GM12874 (cell line): ENCODE measurements around the gene DARS2.

Source experiments
- TF ChIP-seq, protein P1 (sequence below): IDR thresholded peaks from 2 replicates; pipeline ENCODE4 v1.5.1; 2011; ENCODE audit warnings: low read depth, mild to moderate bottlenecking, control low read depth, low read length, moderate library complexity; ENCODE audit not compliant: insufficient read depth

Gene DARS2

DNA sequence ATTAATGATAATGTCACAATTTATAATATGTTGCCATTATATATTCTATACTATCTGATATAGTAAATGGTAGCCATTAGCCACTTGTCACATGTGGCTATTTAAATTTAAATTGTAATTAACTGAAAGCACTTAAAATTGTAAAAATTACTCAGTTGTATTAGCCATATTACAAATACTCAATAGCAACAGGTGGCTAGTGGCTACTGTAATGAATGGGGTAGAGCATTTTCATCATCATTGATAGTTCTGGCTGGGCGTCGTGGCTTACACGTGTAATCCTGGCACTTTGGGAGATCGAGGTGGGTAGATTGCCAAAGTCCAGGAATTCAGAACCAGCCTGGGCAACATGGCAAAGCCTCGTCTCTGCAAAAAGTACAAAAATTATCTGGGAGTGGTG lies 60.2 kb downstream of the DARS2 start:
- TF ChIP-seq, protein P1, sequence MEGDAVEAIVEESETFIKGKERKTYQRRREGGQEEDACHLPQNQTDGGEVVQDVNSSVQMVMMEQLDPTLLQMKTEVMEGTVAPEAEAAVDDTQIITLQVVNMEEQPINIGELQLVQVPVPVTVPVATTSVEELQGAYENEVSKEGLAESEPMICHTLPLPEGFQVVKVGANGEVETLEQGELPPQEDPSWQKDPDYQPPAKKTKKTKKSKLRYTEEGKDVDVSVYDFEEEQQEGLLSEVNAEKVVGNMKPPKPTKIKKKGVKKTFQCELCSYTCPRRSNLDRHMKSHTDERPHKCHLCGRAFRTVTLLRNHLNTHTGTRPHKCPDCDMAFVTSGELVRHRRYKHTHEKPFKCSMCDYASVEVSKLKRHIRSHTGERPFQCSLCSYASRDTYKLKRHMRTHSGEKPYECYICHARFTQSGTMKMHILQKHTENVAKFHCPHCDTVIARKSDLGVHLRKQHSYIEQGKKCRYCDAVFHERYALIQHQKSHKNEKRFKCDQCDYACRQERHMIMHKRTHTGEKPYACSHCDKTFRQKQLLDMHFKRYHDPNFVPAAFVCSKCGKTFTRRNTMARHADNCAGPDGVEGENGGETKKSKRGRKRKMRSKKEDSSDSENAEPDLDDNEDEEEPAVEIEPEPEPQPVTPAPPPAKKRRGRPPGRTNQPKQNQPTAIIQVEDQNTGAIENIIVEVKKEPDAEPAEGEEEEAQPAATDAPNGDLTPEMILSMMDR, result no peak

DNA sequence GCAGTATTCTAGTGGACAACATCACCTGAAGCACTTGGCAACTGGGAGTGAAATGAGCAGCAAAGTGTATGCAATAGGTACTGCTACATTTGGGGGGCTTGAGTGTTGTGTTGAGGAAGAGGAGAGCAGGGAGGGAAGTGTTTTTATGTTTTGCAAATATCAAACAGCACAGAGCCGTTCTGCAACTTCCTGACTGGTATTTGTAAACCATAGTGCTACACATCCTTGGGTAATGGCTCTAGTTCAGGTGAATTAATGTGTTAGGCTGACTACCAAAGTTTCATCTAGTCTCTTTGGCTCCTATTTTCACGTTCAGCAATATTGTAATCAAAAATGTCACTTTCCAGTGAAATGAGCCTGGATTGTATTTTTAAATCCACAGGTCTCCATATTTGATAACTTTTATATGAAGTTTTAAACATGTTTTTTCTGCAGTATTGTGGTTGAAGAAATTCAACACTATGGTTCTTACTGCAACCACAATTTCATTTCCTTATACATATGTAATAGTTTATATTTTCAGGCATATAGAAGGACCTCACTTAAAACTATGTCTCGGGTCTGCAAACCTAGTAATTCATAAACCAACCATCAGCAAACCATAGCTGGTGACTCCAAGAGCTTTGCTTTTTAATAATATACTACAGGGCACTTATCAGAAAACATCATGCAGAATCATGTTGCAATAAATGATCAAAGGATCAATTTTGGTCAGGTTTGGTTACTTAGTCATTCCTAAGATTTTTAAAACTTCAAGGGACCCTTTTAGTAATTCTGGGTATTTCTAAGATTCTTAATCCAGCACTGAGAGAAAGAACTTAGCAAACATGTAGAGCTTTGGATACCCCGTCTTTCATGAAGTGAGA lies 62.5 kb downstream of the DARS2 start:
- TF ChIP-seq, protein P1, result no peak

DNA sequence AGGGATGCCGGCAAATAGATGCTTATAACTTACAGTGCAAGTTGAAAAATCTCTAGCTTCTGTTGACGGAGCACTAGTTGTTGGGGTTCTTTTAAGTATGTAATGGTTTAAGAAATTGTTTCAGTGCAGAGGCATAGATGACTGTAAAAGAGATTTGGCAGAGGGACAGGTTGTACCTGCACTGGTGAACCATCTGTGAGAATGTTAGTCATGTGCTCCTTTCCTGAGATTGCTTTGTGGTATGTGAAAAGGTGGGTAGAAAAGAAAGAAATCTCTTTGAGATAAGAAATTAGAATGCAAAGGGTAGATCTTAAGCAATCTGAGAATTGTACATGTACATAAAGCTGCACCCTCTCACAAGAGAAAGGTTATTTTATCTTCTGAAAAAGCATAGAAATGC lies 63.2 kb downstream of the DARS2 start:
- TF ChIP-seq, protein P1, result no peak

- TF ChIP-seq, protein P1, result no peak
Observed at GRCh38 chr1:173888749-173889148, 64.3 kb downstream of the DARS2 start.

DNA sequence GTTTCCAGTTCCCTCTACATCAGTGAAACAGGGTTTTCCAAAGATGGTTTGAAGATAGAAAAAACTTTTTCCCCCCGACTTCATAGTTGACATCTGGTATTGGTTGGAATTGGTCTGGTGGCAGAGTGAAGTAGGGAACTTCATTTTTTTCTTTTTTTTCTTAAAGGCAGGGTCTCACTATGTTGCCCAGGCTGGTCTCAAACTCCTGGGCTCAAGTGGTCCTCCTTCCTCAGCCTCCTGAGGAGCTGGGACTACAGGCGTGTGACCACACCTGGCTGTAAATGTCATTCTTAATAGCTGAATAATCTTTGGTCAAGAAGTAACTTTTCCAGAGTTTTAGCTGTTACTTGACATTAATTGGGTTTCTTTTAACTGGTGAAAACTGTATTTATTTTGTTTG lies 65.4 kb downstream of the DARS2 start:
- TF ChIP-seq, protein P1, result no peak

- TF ChIP-seq, protein P1, result no peak
Observed at GRCh38 chr1:173893611-173894010, 69.1 kb downstream of the DARS2 start.

DNA sequence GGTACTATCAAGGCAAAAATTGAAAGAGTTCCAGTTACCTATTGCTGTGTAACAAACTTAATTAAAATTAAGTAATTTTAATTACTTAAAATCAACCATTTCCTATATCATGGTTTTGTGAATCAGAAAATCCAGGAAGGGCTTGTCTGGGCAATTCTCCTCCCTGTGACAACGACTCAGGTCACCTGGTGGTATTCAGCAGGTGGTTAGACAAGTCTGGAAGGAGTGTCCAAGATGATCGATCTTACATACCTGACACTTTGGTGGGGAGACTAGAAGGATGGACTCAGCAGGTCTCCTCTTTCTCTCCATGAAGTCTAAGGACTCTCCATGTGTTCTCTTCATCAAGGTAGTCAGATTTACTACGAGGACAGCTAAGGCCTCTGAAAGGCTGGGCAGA lies 69.7 kb downstream of the DARS2 start:
- TF ChIP-seq, protein P1, result no peak
